Sigmoid colon (tissue), 7 donors: Measurements from ENCODE around the gene KIF3C. TPM values are rescaled to one million over a fixed set of nuclear protein-coding genes. Genes with fewer than 3 reads are reported as not detected.
"Not testable (repeated sequence)": the region's sequence is repeated elsewhere in the genome, so short reads cannot be mapped to it uniquely, and the experiment has no call there.

Source experiments
- DNase-seq: peaks from one replicate; pipeline ENCODE4 v3.0.0-alpha.2; 2019
- H3K27ac ChIP-seq, 4 donors: fragments of 200-600 bp; sonication (generic); one replicate each; pipeline ENCODE4 v1.5.1; 2016 to 2019; ENCODE audit warnings: mild to moderate bottlenecking in 1 of 4
- H3K27me3 ChIP-seq, 3 donors: fragments of 200-600 bp; sonication (generic); one replicate each; pipeline ENCODE4 v1.5.1; 2019; ENCODE audit warnings: mild to moderate bottlenecking in 1 of 3
- H3K36me3 ChIP-seq, 4 donors: fragments of 200-600 bp; sonication (generic); one replicate each; pipeline ENCODE4 v1.5.1; 2016 to 2019
- H3K4me1 ChIP-seq, 4 donors: fragments of 200-600 bp; sonication (generic); one replicate each; pipeline ENCODE4 v1.5.1; 2017 to 2019
- H3K4me3 ChIP-seq, 4 donors: fragments of 200-600 bp; sonication (generic); one replicate each; pipeline ENCODE4 v1.5.1; 2017 to 2019; ENCODE audit warnings: mild to moderate bottlenecking in 2 of 4, moderate library complexity in 1 of 4
- H3K9me3 ChIP-seq, 4 donors: fragments of 200-600 bp in 3 of 4; sonication (generic) in 3 of 4; one replicate each; pipeline versions ENCODE4 v1.5.1 to v1.6.1; 2013 to 2019
- EP300 ChIP-seq, 4 donors: sonication (generic); formaldehyde crosslinking; IDR thresholded peaks; one replicate each; pipeline ENCODE4 v1.6.1; 2017; ENCODE audit warnings: antibody characterized with exemption in 4 of 4
- POLR2A ChIP-seq, 2 donors: fragments of 450-650 bp; IDR thresholded peaks; one replicate each; pipeline ENCODE4 v1.6.1; 2016; ENCODE audit warnings: antibody characterized with exemption in 2 of 2, mild to moderate bottlenecking in 2 of 2, moderate library complexity in 2 of 2
- POLR2AphosphoS5 ChIP-seq, 4 donors: sonication (generic); formaldehyde crosslinking; IDR thresholded peaks; one replicate each; pipeline ENCODE4 v1.6.1; 2017; ENCODE audit warnings: antibody characterized with exemption in 4 of 4
- WGBS, 2 donors: extraction: QIAGEN DNeasy Blood & Tissue Kit; methylation state at CpG; one replicate each; pipeline ENCODE4 v1.1.7; 2013; 5-methylcytosine and 5-hydroxymethylcytosine counted together
- intact Hi-C: fragments of 100-400 bp; cut with DNase I; formaldehyde crosslinking; loops from one replicate; pipeline ENCODE4 v1.15.1; 2023
- polyA plus RNA-seq, 3 donors: library from polyadenylated mRNA; stranded (reverse); fragments of 200-250 nt; gene quantifications; one replicate each; pipeline ENCODE4 v1.2.3, GENCODE V29; 2013
- total RNA-seq, 4 donors: library from RNA; depleted of rRNA; stranded (reverse); fragments of >200 nt; gene quantifications; one replicate each; pipeline ENCODE4 v1.1.0, GENCODE V29; 2016
- TF ChIP-seq, protein P1 (sequence below), 4 experiments: fragments of 450-650 bp in 3 of 4; fragments of 200-600 bp in 1 of 4; IDR thresholded peaks; one replicate each; pipeline ENCODE4 v1.5.1; 2016 to 2019; ENCODE audit warnings: antibody characterized with exemption in 4 of 4, mild to moderate bottlenecking in 3 of 4, moderate library complexity in 2 of 4
- donor health status: healthy with polysubstance abuse.
- donor health status: Bipolar disorder and iron deficiency.
- donor health status: healthy.

KIF3C gene
- total and polyA plus RNA-seq, 7 donors: 0.69 to 12.5 (median 5.7) TPM

DNA sequence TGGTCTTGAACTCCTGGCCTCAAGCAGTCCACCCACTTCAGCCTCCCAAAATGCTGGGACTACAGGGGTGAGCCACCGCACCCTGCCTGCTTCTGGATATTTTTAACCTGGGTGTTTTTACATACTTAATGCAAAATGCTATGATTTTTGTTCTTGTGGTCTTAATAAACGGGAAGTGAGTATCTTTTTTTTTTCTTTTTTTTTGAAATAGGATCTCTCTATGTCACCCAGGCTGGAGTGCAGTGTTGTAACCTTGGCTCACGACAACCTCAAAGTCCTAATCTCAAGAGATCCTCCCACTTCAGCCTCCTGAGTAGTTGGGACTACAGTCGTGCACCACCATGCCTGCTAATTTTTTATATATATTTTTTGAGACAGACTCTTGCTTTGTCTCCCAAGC is 84.8 kb downstream of the KIF3C start:
- no peak overlapping the region for H3K27ac ChIP-seq
- no peak for DNase-seq
- WGBS, 2 donors: 70 to 87% methylated on average over 4 of the region's 4 CpGs
- H3K27me3 ChIP-seq: no peaks in the 10 kb centered on the region
- H3K36me3 ChIP-seq: no peaks in the 10 kb centered on the region
- intact Hi-C loops: no loop called here
- no peaks in the 10 kb centered on the region for H3K4me1 ChIP-seq
- H3K4me3 ChIP-seq: no peak overlapping the region
- H3K9me3 ChIP-seq: no peaks in the 10 kb centered on the region
- TF ChIP-seq EP300 (IDR thresholded peaks at IDR 0.05): no peak
- TF ChIP-seq, protein P1, sequence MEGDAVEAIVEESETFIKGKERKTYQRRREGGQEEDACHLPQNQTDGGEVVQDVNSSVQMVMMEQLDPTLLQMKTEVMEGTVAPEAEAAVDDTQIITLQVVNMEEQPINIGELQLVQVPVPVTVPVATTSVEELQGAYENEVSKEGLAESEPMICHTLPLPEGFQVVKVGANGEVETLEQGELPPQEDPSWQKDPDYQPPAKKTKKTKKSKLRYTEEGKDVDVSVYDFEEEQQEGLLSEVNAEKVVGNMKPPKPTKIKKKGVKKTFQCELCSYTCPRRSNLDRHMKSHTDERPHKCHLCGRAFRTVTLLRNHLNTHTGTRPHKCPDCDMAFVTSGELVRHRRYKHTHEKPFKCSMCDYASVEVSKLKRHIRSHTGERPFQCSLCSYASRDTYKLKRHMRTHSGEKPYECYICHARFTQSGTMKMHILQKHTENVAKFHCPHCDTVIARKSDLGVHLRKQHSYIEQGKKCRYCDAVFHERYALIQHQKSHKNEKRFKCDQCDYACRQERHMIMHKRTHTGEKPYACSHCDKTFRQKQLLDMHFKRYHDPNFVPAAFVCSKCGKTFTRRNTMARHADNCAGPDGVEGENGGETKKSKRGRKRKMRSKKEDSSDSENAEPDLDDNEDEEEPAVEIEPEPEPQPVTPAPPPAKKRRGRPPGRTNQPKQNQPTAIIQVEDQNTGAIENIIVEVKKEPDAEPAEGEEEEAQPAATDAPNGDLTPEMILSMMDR (IDR thresholded peaks at IDR 0.05): no peak
- no peak for TF ChIP-seq POLR2AphosphoS5 (IDR thresholded peaks at IDR 0.05)

DNA sequence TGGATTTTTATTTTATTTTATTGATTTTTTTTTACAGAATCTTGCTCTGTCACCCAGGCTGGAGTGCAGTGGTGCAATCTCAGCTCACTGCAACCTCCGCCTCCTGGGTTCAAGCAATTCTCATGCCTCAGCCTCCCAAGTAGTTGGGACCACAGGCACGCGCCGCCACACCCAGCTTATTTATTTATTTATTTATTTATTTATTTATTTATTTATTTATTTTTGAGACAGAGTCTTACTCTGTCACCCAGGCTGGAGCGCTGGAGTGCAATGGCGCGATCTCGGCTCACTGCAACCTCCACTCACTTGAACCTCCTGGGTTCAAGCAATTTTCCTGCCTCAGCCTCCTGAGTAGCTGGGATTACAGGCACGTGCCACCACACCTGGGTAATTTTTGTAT is 86.0 kb downstream of the KIF3C start:
- H3K36me3 ChIP-seq, DNase-seq, intact Hi-C loops, H3K4me3 ChIP-seq, H3K27ac ChIP-seq, H3K4me1 ChIP-seq, H3K27me3 ChIP-seq, H3K9me3 ChIP-seq: not testable (repeated sequence)
- 83 to 86% methylated on average over 9 of the region's 9 CpGs for WGBS, 2 donors

DNA sequence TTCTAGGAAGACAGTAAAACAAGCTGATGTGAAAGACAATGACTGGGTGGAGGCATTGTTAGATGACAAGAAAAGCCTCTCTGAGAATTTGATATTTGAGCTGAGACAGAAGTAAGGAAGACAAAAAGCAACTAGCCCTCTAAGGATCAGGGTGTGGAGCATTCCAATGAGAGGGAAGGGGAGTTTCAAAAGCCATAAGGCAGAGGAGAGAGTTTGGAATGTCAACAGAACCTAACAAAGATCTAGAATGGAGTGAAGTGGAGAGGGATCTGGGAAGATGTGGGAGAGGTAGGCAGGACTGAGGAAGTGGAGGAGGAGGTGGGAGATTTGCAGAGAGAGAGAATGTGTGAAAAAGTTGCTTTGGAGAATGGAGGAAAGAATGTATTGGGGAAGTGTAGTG is 86.7 kb downstream of the KIF3C start:
- H3K36me3 ChIP-seq: no peaks in the 10 kb centered on the region
- H3K9me3 ChIP-seq: no peaks in the 10 kb centered on the region
- intact Hi-C loops: no loop called here
- H3K4me1 ChIP-seq: no peaks in the 10 kb centered on the region
- no peak for DNase-seq
- TF ChIP-seq, protein P1 (IDR thresholded peaks at IDR 0.05): no peak
- no peak for TF ChIP-seq POLR2AphosphoS5 (IDR thresholded peaks at IDR 0.05)
- TF ChIP-seq POLR2A (IDR thresholded peaks at IDR 0.05): no peak
- TF ChIP-seq EP300 (IDR thresholded peaks at IDR 0.05): no peak
- no peaks in the 10 kb centered on the region for H3K27me3 ChIP-seq
- H3K4me3 ChIP-seq: no peak overlapping the region
- no peak overlapping the region for H3K27ac ChIP-seq

DNA sequence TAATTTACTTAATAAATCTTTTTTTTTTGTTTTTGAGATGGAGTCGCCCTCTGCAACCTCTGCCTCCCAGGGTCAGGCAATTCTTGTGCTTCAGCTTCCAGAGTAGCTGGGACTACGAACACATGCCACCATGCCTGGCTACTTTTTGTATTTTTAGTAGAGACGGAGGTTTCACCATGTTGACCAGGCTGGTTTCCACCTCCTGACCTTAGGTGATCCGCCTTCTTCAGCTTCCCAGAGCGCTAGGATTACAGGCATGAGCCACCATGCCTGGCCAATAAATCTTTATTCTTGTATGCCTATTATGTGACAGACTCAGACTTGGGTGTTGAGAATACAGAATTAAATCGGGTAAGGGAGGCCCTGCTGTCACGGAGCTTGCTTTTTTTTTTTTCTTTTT is 87.3 kb downstream of the KIF3C start:
- H3K9me3 ChIP-seq: no peaks in the 10 kb centered on the region
- no peak overlapping the region for H3K4me3 ChIP-seq
- intact Hi-C loops: no loop called here
- no peak overlapping the region for H3K27ac ChIP-seq
- no peaks in the 10 kb centered on the region for H3K36me3 ChIP-seq
- no peak for DNase-seq
- H3K27me3 ChIP-seq: no peaks in the 10 kb centered on the region
- TF ChIP-seq, protein P1 (IDR thresholded peaks at IDR 0.05): no peak
- TF ChIP-seq POLR2AphosphoS5 (IDR thresholded peaks at IDR 0.05) (no peak), POLR2A (IDR thresholded peaks at IDR 0.05) (no peak), EP300 (IDR thresholded peaks at IDR 0.05) (no peak)
- no peaks in the 10 kb centered on the region for H3K4me1 ChIP-seq
- 86 to 88% methylated on average over 7 of the region's 7 CpGs for WGBS, 2 donors

DNA sequence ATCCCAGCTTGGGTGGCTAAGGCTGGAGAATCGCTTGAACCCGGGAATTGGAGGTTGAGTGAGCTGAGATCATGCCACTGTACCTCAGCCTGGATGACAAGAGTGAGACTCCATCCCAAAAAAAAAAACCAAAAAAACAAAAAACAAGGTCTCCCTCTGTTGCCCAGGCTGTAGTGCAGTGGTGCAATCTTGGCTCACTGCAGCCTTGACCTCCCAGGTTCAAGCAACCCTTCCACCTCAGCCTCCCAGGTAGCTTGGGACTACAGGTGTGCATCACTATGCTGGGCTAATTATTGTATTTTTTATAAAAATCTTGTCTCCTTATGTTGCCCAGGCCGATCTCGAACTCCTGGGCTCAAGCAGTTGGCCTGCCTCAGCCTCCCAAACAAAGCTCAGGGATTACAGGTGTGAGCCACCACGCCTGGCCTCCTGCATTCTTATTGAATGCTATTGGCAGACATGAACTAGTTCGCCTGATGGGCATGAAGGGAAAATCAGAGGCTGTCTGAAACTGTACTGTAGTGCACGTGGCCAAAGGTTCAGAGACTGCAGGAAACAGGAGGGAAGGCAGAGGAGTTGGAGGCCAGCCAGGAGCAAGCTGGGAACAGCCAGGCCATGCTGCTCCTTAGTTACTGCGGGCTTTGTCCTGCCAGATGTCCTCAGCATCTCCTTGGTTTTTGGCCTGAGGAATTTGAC is 88.0 kb downstream of the KIF3C start:
- WGBS, 2 donors: 57 to 79% methylated on average over 8 of the region's 8 CpGs
- Histone ChIP-seq H3K4me3 (no peak overlapping the region), H3K36me3 (no peaks in the 10 kb centered on the region), H3K27me3 (no peaks in the 10 kb centered on the region), H3K27ac (no peak overlapping the region), H3K4me1 (no peaks in the 10 kb centered on the region), H3K9me3 (no peaks in the 10 kb centered on the region)
- TF ChIP-seq POLR2AphosphoS5 (IDR thresholded peaks at IDR 0.05) (no peak), POLR2A (IDR thresholded peaks at IDR 0.05) (no peak)
- DNase-seq: peak; percentile 69
- intact Hi-C loops: no loop called here

DNA sequence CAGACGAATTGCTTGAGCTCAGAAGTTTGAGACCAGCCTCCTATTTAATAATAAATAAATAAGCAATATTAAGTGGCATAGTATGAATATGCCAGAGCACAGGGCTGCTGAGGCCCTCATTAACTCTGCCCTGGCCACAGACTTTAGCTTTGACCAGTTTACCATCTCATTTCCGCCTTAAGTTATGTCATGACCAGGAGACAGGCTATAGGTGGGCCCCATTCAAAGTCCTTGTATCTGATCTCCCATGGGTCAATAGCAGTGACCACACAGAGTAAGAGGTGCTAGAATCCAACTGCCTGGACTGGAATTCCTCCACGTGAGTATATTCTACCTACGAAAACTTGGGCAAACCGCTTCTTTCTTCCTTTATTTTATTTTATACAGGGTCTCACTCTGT is 90.6 kb downstream of the KIF3C start:
- no peaks in the 10 kb centered on the region for H3K4me1 ChIP-seq
- TF ChIP-seq, protein P1 (IDR thresholded peaks at IDR 0.05): no peak
- TF ChIP-seq POLR2A (IDR thresholded peaks at IDR 0.05) (no peak), POLR2AphosphoS5 (IDR thresholded peaks at IDR 0.05) (no peak), EP300 (IDR thresholded peaks at IDR 0.05) (no peak)
- WGBS, 2 donors: 89 to 90% methylated on average over 5 of the region's 5 CpGs
- no peaks in the 10 kb centered on the region for H3K27me3 ChIP-seq
- DNase-seq: no peak
- no peaks in the 10 kb centered on the region for H3K36me3 ChIP-seq
- intact Hi-C loops: no loop called here
- no peak overlapping the region for H3K4me3 ChIP-seq
- H3K9me3 ChIP-seq: no peaks in the 10 kb centered on the region
- no peak overlapping the region for H3K27ac ChIP-seq
